HG03571 (cell line): ENCODE results near the gene KIAA0930.

Experiments
- ATAC-seq: cut with Tn5 transposase; IDR thresholded peaks from one replicate; pipeline ENCODE4 v1.9.1; 2021; ENCODE audit not compliant: unreplicated experiment

Gene KIAA0930

DNA sequence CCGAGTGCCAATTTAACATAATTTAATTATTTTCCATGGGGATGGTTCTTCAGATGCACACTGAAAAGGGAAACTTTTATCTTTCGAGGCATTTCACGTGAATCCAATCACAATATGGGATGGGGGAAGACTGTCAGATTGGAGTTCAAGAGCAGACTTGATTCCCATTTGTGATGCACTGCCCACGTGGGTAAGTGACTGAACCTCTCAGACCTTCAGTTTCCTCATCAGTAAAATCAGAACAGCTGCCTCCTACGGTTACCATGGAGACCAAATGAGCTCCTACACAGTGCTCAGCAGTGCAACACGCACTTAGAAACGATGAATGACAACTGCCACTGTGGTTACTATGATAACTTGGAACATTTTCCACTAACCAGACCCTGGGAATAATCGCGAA is 21.7 kb downstream of the KIAA0930 start:
- ATAC-seq, result no peak

DNA sequence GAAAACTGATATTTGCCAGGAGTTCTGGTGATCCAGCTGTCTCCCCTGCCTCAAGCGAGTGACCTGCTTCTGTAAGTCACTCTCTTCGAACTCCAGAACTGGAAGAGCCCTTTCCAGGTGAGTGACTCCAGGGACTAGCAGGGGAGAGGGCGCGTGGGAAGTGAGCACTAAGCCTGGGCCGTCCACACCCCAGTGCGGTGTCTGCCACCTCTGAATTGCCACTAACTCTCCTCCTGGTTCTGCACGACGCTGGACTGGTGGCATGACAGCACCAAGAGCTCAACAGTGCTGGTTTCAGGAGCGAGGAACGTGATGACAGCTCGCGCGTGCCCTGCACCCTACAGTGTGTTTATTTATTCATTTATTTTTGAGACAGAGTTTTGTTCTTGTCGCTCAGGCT is 22.9 kb downstream of the KIAA0930 start:
- ATAC-seq, result no peak

DNA sequence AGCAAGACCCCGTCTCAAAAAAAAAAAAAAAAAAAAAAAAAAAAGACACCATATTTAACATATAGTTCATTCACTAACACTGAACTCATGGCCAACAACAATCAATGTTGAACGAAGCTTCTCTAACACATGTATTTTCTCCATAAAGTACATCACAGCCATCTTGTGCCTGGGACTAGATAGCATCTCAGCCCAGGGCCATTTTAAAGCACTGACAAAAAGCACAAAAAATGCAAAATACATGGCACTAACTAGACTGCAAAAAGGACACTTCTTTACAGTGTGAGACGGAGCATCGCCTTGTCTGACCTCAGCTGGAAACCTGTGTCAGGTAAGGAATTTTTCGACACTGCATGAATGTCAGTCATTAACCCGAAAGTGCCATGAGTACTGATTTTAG is 23.3 kb downstream of the KIAA0930 start:
- no peak for ATAC-seq

DNA sequence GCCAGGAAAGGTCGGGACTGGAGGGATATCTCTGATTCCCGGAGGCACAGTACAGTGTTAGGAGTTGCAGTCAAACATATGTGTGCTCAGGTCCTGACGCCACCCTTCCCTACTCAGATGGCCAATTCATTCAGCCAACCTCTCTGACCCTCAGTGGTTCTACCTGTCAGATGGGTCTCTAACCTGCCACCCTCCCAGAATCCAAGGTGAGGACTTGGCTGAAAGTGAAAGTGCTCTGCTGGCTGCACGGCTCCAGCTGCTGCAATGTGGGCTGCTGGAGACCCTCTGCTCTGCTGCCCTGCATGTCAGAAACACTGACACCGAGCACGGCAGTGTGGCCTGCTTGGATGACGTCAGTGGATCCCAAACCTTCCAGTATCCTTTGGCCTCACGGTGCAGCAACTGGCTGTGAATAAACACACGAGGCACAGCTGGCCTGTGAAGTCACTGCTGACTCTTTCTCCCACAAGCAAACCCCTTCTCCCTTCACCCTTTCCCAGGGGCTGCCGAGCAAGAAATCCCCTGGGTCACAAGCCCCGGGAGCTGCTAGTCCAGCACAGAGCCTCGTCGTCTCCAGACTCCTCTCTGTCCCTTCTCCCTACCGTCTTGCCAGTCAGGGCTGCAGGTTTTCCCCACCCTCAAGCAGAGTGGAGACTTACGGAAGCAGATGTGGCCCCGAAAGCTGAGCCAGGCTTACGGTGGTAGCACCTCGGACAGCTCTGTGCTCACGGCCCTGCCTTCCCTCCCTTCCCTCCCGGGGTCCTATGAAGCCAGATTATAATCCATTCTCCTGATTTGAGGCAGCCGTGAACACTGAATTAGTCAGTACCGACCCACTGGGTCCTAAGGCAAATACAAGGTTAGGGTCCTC is 24.3 kb downstream of the KIAA0930 start:
- ATAC-seq, result no peak

DNA sequence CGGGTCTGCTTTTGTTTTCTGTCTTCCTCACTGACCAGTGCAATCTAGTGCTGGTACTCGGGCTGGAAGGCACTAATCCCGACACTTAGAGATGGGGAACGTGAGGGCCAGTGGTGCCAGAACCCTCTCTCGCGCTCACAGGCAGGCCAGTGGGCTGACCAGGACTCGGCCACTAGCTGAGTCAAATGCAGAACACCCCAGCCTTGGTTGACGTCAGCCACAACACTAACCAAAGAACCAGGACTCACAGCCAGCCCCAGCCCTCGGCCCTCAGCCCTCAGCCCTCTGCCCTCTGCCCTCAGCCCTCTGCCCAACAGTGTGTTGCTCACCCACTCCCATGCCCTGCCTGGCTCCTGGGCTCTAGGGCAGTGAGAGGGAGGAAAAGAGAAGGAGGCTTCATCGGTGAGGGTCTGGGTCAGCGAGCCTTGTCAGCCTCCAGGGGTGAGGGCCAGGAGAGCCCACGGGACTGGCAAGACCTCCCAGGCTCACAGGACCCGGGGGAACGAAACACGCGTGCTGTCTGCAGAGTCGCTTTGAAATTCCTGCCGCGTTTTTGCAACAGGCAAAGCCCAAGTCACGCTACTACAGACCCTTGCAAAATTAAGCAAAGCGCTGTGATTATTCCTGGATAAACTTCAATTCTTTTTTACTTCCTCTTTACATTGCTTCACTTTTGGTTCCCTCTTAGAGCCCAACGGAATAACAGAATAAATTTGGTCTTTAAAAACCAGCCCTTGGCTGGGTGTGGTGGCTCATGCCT is 27.5 kb downstream of the KIAA0930 start:
- no peak for ATAC-seq

DNA sequence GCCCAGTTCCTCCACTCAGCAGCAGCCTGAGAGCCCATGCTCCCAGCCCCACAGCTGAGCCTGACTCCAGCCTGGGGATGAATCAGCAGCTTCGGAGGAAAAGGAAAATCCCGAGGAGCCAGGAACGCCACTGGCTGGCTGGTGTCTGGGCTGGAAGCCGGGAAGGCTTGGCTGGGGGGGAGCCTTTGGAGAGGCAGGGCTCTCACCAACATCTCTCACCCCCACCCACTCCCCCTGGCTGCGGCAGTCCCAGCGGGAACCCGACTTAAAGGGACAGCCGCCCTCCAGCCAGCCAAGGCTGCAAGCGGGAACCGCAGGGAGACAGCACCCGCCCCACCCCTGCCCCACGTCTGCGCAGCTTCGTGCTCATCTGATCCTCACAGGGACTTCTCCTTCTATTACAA is 28.4 kb downstream of the KIAA0930 start:
- ATAC-seq, result no peak

DNA sequence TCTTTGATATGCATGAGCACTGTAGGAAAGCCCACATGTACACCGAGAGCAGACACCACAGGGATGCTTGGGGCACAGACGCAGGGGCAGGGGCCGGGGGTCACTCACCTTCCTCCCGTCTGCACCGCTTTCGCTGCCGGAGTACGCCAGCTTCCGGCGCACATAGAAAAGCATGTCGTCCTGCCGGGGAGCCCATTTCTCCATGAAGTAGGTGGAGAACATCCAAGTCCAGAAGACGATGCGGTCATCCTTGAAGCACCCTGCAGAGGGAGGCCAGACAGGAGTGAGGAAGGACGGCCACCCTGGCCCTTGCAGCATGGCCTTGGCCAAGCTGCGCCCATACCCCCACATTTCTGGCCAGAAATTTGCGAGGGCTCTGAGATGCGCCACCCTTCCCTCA is 28.8 kb downstream of the KIAA0930 start:
- no peak for ATAC-seq

DNA sequence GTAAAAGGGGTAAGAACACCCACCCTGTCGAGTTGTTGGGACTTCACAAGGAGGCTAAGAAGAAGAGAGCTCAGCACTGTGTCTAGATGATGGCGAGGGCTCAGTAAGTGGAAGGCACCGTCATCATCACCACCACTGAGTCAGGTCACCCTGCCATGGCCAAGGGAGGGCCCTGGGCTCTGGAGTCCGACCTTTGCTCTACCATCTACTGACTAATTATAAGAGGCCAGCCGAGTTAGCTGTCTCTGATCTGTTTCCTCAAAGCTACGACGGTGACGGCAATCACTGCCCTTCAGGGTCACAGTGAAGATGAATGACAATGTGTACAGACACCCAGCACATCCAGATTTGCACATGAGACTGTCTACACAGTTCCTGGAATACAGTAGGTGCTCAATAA is 29.3 kb downstream of the KIAA0930 start:
- ATAC-seq, result no peak

DNA sequence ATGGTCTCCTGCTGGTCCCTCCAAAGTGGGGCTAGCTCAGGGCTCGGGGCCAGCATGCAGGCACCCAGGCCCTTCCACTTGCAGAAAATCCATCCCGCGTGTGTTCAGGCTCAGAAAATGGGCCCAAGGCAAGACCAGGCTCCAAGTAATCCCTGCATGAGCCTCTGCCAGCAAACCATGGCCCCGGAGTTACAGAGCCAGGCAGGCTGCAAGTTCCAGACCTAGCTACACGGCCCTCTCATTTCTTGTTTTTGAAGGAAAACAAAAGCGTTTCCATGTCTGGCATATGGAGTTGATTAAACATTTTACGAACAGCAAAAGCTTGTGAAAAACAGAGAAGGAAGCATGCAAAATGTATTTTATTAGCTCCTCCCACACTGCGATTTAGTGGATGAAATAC is 29.7 kb downstream of the KIAA0930 start:
- no peak for ATAC-seq

DNA sequence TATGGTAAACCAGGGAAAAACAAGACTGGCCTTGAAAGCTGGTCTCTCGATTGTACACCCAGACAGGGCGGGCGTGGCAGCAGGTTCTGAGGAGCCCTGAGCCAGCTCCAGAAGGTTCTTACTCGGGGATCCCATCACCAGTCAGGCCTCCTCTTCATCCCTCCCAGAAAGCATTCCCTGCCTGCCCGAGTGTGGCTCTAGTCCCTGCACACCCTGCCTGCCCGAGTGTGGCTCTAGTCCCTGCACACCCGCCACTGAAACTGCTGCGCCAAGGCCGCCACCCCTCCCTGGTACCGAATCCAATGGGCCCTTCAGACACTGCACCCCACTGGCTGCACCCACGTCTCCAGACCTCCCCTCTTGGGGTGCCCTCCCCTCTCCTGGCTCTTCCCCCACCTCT is 30.1 kb downstream of the KIAA0930 start:
- no peak for ATAC-seq

DNA sequence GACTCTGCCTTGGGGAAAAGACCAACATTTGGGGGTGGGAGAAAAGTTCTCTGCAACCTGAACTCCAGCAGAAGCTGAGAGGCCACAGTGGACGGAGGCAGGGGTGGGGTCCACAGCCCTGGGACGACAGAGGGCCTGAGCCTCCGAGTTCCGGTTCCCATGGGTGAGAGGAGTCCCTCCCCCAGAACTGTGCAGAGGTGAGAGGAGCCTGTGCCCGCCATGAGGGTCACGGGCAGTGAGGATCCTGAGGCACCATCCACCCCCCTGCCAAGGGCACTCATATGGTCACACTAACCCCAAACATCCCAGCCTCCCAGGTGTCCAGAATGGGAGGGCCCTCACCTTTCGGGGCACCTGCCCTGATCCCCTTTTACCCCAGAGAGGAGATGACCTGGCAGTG is 30.5 kb downstream of the KIAA0930 start:
- ATAC-seq, result no peak

DNA sequence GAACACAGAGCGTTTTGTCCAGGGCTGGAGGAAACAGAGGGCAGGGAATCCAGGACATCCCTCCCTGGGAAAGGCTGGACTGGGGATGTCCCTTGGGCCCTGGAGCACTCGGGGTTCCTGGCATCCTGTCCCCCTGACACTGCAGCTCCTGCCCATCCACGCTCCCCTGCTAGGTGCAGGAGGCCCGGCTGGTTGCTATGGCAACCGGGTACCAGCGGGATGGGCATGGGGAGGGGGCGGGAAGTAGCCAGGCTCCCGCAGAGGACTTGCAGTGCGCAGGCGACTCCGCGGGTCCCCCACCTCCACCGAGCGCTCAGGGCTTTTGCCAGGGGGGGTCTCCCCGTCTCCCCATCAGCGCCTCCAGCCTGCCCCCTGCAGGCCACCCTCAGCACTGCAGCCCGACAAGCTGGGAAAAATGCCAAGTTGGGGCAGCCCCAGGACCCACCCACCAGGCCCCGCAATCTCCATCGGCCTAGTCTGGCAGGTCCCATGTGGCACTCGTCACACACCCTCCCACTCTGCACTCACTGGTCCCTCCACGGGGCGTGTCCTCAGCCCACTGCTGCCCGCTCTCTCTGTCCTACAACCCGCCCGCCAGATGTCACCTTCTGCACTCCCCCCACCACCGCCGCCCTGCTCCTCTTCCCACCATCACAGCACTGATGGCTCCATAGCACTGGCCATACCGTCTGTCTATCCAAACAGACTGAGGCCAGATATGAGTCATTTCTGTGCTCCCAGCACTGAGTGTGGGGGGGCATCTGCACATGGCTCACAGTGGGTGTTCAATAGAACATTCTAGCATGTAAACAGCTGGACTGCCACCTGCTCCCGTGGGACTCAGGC is 31.5 kb downstream of the KIAA0930 start:
- no peak for ATAC-seq

DNA sequence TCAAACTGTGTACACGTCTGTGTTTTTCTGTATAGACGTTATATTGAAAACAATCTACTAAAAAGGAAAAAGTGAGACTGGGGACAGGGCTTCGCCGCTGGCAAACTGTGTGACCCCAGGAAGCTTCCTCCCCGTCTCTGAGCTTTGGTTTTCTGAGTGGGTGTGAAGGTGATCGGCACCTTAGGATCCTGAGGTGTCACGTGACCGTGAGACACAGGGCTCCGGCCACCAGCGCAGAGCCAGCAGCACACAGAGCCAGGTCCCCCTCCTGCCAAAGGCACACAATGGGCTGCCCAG is 32.0 kb downstream of the KIAA0930 start:
- no peak for ATAC-seq

DNA sequence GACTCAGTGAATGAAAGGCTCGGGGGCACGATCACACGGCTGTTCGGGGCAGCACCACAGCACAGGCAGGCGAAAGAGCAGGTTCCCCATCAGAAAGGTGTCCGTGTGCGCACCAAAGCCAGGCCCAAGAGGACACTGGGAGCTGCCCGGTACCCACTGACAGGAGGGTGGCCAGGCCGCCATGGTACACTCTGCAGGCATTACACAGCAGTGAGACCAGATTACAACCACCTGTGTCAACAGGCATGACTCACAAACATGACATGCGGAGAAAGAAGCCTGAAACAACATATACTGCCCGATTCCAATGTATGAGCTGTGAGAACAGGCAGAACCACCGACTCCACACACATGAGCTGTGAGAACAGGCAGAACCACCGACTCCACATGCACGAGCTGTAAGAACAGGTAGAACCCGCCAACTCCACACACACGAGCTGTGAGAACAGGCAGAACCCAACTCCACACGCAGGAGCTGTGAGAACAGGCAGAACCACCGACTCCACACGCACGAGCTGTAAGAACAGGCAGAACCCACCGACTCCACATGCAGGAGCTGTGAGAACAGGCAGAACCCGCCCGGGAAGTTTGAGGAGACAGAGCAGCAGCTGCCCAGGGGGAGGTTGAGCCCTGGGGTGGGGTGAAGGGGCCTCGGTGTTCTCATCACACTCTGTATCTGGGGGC is 32.6 kb downstream of the KIAA0930 start:
- no peak for ATAC-seq

DNA sequence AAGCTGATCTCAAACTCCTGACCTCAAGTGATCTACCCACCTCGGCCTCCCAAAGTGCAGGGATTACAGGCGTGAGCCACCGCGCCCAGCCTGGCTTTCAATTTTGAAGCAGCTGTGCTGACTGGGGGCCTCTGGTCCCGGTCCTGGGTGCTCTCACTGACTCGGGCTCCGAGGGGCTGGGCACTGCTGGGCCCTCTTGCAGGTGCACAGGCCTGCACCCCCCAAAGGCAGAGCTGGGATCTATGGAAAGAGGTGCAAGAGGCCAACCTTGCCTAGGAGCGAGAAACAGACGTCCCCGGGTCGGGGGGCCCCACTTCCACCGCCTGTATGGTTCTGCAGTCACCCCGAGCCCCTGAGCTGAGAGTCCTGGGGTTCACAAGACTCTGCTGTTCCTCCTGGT is 33.2 kb downstream of the KIAA0930 start:
- ATAC-seq, result no peak

DNA sequence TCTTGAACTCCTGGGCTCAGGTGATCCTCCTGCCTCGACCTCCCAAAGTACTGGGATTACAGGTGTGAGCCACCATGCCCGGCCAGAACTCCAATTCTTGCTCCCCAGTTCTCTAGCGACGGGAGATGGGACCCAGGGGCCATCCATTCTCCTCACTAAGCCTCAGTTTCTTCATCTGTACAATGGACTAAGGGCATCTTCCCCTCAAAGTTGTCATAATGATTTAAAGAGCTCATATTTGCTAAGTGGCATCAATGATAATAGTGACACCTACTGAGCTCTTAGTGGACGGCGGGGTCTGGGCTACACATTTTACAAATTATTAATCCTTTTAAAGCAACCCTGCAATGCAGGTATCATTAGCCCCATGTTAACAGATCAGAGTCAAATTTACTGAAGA is 34.5 kb downstream of the KIAA0930 start:
- no peak for ATAC-seq

DNA sequence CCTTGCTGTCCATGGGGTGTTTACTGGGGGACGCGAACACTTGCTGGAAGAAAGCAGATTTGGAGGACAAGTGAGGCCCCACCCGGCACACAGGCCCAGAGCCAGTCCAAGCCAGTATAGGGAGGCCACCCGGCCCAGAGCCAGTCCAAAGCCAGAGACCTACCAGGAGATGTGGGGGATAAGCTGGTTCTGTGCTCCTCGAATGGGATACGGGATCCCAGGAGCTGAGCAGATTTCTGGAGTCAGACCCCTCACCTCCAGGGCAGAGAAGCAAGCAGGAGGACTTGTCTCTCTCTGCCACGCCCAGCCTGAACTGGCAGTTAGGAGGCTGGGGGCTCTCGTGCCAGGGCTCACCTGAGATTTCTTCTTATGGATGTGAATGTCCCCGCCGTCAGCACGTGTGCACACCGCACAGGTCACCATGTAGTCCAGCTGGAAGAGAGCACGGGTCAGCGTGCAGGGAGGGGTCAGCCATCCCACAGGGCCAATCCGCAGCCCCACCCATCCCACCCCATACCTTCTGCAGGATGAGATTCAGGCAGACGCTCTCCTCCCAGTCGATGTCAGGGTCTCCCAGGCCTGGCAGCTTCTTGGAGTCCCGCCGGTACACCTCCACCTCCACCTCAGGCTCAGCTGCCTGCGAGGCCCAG is 35.3 kb downstream of the KIAA0930 start:
- ATAC-seq, result no peak

DNA sequence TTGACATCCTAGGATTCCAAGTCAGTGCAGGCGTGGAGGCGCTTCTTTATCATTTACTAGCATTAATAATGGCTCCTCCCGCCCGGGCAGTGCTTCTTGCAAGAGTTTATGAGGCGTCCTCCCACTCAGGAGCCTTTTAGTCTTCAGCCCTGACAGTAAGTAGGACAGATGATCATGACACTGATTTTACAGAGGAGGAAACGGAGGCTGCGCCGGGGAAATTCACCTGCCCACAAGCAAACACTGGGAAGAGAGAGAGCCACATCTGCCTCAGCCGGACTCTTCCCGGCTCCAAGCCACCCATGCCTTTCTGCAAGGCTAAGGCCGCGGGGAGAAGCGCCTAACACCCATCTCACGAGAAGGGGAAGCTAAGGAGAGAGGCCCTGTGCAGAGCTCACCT is 35.9 kb downstream of the KIAA0930 start:
- ATAC-seq, result no peak

DNA sequence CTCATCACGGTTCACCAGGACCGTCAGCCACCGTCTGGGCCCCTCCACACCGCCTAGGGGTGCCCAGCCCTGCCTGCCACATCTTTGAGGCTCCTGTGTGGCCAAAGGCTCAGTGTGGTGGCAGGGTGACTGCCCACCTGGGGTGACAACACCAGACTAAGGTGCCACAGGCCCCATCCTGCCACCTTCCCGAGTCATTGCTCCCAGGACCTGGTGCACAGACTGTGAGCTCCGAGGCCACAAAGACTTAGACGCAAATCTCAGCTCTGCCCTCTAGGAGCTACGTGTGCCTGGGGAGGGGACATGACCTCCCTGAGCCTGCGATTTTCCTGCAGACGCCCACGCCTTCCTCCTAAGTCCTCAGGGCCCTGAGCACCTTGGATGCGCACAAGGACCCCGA is 36.5 kb downstream of the KIAA0930 start:
- ATAC-seq, result no peak

DNA sequence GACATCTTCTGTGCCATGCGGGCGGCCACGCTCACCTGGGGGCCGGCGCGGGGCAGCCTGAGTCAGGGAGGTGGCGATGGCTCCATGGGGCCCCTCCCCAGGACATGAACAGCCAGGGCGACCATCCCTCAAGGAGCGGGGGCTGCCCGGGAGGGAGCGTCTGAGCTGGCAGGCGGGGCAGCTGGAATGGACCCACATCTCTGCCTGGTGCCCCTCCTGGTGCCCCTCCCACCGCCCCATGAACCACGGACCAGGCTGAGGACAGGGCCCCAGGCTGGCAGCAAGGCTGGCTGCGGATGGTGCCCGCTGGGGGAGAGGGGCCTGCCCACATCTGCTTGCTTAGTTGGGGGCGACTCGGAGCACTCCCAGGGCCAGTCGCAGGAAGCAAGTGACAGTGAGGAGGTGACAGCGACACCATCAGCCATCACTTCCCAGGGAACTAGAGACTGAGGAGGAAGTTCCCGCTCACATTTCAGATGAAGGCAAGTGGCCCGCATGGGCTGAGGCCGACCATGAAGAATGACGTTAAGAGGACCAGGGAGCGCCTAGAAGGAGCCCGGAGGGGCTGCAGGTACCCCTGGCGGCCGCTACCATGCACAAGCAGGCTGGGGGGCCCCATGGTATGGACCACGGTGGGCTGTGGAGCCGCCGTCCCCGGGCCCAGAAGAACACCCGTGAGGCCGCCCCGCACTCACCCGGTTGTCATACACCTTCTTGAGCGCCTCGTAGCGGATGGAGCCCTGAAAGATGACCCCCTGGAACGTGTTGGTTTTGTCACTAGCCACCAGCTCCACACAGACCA is 37.3 kb downstream of the KIAA0930 start:
- no peak for ATAC-seq
